GM18858 (cell line): Measurements from ENCODE around the gene TPH2.

Experiments
- ATAC-seq: cut with Tn5 transposase; IDR thresholded peaks from one replicate; pipeline ENCODE4 v1.9.1; 2021; ENCODE audit not compliant: unreplicated experiment

TPH2 gene

GRCh38 chr12:71958457-71958856, 19.8 kb downstream of the TPH2 start:
- ATAC-seq = no peak

GRCh38 chr12:71958993-71959578, 20.4 kb downstream of the TPH2 start:
- no peak for ATAC-seq

- ATAC-seq = no peak
These were observed 28.6 kb downstream of the TPH2 start for GRCh38 chr12:71967211-71967610.

GRCh38 chr12:71969330-71969729, 30.7 kb downstream of the TPH2 start:
- no peak for ATAC-seq

GRCh38 chr12:71970031-71970430, 31.4 kb downstream of the TPH2 start:
- ATAC-seq = no peak

GRCh38 chr12:71972441-71973074, 33.9 kb downstream of the TPH2 start:
- no peak for ATAC-seq

- no peak for ATAC-seq
These were observed 35.0 kb downstream of the TPH2 start for GRCh38 chr12:71973687-71974086.

GRCh38 chr12:71980538-71980937, 41.9 kb downstream of the TPH2 start:
- ATAC-seq = no peak

- ATAC-seq = no peak
These were observed 42.5 kb downstream of the TPH2 start for GRCh38 chr12:71981149-71981548.

- ATAC-seq = no peak
These were observed 56.1 kb downstream of the TPH2 start for GRCh38 chr12:71994715-71995114.

- no peak for ATAC-seq
These were observed 61.1 kb downstream of the TPH2 start for GRCh38 chr12:71999795-72000194.

- no peak for ATAC-seq
These were observed 62.5 kb downstream of the TPH2 start for GRCh38 chr12:72000969-72001648.

- ATAC-seq = no peak
These were observed 68.1 kb downstream of the TPH2 start for GRCh38 chr12:72006766-72007165.

GRCh38 chr12:72010356-72010755, 71.7 kb downstream of the TPH2 start:
- no peak for ATAC-seq

- no peak for ATAC-seq
These were observed 72.7 kb downstream of the TPH2 start for GRCh38 chr12:72011374-72011773.

GRCh38 chr12:72012874-72013273, 74.2 kb downstream of the TPH2 start:
- ATAC-seq = no peak

GRCh38 chr12:72015895-72016294, 77.2 kb downstream of the TPH2 start:
- ATAC-seq = no peak

GRCh38 chr12:72017054-72017651, 78.5 kb downstream of the TPH2 start:
- ATAC-seq = peak; percentile 98

GRCh38 chr12:72018036-72018435, 79.4 kb downstream of the TPH2 start:
- no peak for ATAC-seq

GRCh38 chr12:72024613-72025012, 86.0 kb downstream of the TPH2 start:
- ATAC-seq = no peak

GRCh38 chr12:72025524-72025923, 86.9 kb downstream of the TPH2 start:
- ATAC-seq = no peak

GRCh38 chr12:72028966-72029365, 90.3 kb downstream of the TPH2 start:
- ATAC-seq = no peak
